ENCODE data around the gene SPEM3. TPM values are rescaled to one million over a fixed set of nuclear protein-coding genes. Genes with fewer than 3 reads are reported as not detected.

SPEM3 gene
- total and polyA plus RNA-seq, 2 of the 13 experiments (the other 11 are each of a cell fraction or from before 2014, with no cell fraction given), result not detected

GRCh38 chr17:7394452-7395191, 34.0 kb upstream of the SPEM3 start, which contains the start of gene PLSCR3 (continued):
- TF ChIP-seq PCBP2 (optimal IDR thresholded peaks at IDR 0.05; ENCODE audit: low read depth, low read length, poor library complexity, severe bottlenecking) (no peak), ZBTB10 (CRISPR knock-in tag; IDR thresholded peaks at IDR 0.05; ENCODE audit: borderline replicate concordance) (no peak), AHR (CRISPR knock-in tag; IDR thresholded peaks at IDR 0.05) (no peak), ARID5B (CRISPR knock-in tag; IDR thresholded peaks at IDR 0.05) (peak; percentile 7; the same call in 1 of the 2 replicates), SIX1 (CRISPR knock-in tag; IDR thresholded peaks at IDR 0.05; ENCODE audit: borderline replicate concordance) (no peak), ZNF605 (CRISPR knock-in tag; IDR thresholded peaks at IDR 0.05) (no peak; the same call in 1 of the 2 replicates), NFIB (CRISPR knock-in tag; IDR thresholded peaks at IDR 0.05; ENCODE audit: borderline replicate concordance) (no peak), ZNF280B (CRISPR knock-in tag; IDR thresholded peaks at IDR 0.05; ENCODE audit: borderline replicate concordance) (0 out of 2 replicates have a peak, but pooled peaks have one; percentile 48), MAFK (conservative IDR thresholded peaks at IDR 0.05 in 1 of 2, IDR thresholded peaks at IDR 0.05 in 1 of 2; ENCODE audit: low read length in 2 of 2) (peak in 1 of 2 experiments; percentile 27; a peak in 2 of 4 replicates), ZNF598 (CRISPR knock-in tag; IDR thresholded peaks at IDR 0.05; ENCODE audit: borderline replicate concordance) (no peak; the same call in 1 of the 2 replicates), ZNF614 (CRISPR knock-in tag; IDR thresholded peaks at IDR 0.05; ENCODE audit: borderline replicate concordance) (no peak), ZNF646 (CRISPR knock-in tag; IDR thresholded peaks at IDR 0.05) (no peak)

All from HepG2 (cell line).